MV-4-11 (cell line): ENCODE measurements around the gene SAMHD1.
"Not testable (repeated sequence)": the region's sequence is repeated elsewhere in the genome, so short reads cannot be mapped to it uniquely, and the experiment has no call there.

Source experiments
- DNase-seq: peaks from one replicate; lab custom pipeline; 2025; lab: John Stamatoyannopoulos, UW

SAMHD1 gene

GRCh38 chr20:36956016-36956415, 4.5 kb upstream of the SAMHD1 start:
- DNase-seq = no peak

GRCh38 chr20:36951979-36952738, 651 bp upstream of the SAMHD1 start:
- no peak for DNase-seq

DNA sequence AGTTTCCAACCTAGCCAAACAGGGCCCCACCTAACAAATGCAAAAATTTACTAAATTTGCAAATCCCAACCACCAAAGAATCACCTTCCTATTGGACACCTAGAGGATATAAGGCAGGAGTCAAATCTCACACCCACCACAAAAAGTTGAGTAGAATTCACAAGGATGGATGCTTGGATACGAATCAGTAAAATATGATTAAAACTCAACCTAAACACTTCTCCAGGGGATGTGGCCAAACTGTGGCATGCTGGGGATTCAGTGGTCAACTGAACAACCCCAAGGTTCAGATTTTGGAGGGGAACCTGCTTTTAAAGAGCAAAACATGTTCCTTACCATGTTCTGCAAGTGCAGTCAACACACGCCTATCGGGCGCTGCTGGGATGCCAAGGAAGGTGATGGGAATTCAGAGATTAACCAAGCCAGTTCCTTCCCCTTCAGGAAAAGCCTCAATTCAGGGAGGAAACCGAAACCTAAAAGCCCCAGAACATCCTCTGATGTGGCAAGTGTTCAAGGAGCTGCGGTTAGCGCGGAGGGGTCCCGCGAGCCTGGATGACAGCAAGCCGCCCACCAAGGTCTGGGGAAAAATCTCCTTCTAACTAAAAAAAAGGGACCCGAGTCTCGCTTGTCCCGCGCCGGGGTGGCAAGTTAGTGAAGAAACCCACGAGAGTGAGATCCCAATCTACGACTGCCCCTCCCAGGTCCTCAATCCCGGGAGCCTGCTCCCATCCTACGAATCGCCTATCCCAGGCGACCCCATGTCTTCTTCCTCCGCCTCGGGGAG, 902 bp downstream of the SAMHD1 start:
- peak; percentile 75 for DNase-seq

DNA sequence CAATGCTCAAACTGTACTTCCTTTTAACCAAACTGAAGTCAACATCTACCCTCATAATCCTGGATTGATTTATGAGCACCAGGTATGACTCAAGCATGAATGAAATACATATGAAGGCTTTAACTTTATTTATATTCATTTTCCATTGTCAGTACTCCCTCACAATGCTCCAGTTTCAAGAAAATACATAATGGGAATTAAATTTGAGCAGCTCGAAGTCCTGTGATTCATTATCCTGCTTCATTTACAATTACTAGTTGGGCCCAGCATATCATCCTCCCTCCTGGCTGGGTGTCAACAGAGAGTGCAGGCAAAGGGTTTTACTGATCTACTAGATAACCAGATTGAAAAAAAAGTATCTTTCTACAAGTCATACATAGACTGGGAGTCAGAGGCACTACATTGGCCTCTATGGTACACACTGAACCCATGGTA, 10.1 kb downstream of the SAMHD1 start:
- peak; percentile 31 for DNase-seq

DNA sequence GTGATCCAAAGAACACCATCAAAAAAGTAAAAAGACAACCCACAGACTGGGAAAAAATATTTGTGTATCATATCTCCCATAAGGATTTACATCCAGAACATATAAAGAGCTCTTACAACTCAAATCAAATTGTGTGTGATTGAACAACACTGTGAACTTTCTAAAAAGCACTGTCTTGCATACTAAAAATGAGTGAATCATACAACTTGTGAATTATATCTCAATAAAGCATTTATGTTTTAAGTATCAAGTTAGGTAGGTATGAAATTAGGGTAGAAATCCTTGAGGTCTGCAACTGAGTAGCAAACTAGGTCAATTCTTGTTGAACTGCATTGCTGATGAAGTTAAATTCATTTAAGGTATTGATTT, 14.1 kb downstream of the SAMHD1 start:
- no peak for DNase-seq

DNA sequence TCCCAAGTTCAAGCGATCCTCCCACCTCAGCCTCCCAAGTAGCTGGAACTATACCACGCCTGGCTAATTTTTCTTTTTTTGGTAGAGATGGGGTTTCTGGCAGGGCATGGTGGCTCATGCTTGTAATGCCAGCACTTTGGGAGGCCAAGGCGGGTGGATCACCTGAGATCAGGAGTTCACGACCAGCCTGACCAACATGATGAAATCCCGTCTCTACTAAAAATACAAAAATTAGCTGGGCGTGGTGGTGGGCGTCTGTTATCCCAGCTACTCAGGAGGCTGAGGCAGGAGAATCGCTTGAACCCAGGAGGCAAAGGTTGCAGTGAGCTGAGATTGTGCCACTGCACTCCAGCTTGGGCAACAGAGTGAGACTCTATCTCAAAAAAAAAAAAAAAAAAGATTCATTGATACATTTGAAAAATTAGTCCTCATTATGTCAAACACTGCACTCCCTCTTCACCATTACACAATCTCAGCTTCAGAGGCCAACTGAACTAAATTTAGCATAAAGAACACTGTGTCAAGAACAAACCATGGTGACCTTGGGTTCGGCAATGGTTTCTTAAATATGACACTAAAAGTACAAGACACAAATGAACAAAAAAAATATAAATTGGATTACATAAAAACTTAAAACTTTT, 14.6 kb downstream of the SAMHD1 start:
- not testable (repeated sequence) for DNase-seq

DNA sequence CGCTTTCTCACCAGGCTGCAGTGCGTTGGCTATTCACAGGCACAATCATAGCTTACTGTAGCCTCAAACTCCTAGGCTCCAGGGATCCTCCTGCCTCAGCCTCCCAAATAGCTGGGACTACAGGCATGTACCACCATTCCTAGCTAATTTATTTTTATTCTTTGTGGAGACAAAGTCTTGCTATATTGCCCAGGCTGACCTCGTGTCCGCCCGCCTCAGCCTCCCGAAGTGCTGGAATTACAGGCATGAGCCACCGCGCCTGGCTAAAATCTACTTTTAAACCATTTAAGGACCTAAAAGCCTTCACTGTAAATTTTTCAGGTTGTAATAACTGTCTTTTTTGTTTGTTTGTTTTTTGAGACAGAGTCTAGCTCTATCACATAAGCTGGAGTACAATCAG, 15.2 kb downstream of the SAMHD1 start:
- no peak for DNase-seq

DNA sequence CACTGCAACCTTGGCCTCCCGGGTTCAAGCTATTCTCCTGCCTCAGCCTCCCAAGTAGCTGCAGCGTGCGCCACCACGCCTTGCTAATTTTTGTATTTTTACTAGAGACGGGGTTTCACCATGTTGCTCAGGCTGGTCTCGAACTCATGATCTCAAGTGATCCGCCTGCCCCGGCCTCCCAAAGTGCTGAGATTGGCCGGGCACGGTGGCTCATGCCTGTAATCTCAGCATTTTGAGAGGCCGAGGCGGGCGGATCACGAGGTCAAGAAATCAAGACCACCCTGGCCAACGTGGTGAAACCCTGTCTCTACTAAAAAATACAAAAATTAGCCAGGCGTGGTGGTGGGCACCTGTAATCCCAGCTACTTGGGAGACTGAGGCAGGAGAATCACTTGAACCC, 17.9 kb downstream of the SAMHD1 start:
- not testable (repeated sequence) for DNase-seq

GRCh38 chr20:36932476-36933426, 18.8 kb downstream of the SAMHD1 start:
- DNase-seq = no peak

DNA sequence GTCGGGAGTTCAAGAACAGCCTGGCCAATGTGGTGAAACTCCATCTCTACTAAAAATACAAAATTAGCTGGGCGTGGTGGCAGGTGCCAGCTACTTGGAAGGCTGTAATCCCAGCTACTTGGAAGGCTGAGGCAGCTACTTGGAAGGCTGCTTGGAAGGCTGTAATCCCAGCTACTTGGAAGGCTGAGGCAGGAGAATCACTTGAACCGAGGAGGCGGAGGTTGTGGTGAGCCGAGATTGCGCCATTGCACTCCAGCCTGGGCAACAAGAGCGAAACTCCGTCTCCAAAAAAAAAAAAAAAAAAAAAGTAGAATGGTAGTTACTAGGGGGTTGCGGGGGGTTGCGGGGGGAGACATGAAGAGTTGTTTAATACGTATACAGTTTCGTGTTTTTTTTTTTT, 19.4 kb downstream of the SAMHD1 start:
- DNase-seq = not testable (repeated sequence)

DNA sequence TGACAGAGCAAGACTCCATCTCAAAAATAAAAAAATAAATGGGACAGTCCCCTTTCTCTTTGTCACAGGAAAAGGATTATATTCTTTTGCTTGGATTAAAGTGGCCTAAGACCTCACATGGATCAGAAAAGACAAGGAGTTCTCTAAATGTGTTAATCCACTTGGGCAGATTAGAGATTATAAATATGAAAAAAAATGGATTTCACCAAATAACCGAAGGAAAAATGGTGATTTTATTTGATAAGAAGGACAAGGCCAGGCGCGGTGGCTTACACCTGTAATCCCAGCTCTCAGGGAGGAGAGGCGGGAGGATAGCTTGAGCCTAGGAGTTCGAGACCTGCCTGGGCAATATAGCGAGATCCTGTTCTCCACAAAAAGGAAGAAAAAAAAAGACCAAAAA, 21.8 kb downstream of the SAMHD1 start:
- DNase-seq = no peak

GRCh38 chr20:36929290-36929689, 22.2 kb downstream of the SAMHD1 start:
- DNase-seq = peak; percentile 66

- no peak for DNase-seq
Measured at GRCh38 chr20:36927704-36928103, 23.8 kb downstream of the SAMHD1 start.

DNA sequence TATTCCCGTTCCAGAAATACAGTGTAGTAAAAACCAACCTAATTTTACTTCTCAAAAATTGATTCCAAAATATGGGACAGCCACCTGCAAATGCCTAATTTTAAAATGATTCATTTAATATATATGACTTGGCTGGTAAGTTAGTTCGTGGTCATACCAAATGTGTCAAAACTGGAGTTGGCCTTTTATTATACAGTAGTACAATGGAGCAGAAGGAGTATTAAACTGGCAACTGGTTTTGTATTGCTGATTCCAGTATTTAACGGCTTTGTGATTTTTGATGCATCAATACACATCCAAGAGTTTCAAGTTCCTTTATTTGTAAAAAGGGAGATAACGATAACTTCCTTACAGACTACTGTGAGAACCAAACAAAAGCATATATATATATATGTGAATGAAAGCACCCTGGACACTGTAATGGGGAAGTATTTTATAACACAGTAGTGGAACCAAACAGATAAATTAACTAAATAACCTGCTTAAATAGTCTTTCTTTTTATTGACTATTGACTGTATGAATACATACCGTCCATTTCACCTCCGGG, 24.8 kb downstream of the SAMHD1 start:
- DNase-seq = peak; percentile 62

DNA sequence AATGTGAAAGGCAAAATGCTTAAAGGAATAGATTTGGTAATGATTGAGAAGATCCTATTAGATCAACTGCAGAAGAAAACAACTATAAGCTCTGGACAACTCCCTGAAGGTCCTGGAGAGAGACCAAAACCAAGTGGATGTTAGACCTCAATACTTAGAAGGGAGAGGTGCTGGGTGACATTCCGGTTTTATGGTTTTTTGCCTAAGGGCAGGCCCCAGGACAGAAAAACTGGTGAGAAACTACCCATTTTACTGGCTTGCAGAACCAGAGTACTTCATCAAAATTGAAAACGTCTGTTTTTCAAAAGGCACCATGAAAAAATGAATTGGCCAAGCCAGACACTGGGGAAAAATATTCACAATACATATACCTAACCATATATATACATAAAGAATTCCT, 26.3 kb downstream of the SAMHD1 start:
- no peak for DNase-seq

- DNase-seq = no peak
Measured at GRCh38 chr20:36924167-36925045, 27.1 kb downstream of the SAMHD1 start.

DNA sequence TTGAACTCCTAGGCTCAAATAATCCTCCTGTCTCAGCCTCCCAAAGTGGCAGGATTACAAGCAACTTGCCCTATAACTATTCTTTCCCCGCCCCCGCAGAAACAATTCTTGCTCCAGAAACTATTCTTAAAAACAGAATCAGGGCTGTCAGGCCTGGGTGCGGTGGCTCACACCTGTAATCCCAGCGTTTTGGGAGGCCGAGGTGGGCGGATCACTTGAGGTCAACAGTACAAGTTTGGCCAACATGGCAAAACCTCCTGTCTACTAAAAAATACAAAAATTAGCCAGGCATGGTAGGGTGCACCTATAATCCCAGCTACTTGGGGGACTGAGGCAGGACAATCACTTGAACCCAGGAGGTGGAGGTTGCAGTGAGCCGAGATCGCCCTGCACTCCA, 31.2 kb downstream of the SAMHD1 start:
- no peak for DNase-seq

- DNase-seq = peak; percentile 44
Measured at GRCh38 chr20:36919715-36920333, 31.7 kb downstream of the SAMHD1 start.

DNA sequence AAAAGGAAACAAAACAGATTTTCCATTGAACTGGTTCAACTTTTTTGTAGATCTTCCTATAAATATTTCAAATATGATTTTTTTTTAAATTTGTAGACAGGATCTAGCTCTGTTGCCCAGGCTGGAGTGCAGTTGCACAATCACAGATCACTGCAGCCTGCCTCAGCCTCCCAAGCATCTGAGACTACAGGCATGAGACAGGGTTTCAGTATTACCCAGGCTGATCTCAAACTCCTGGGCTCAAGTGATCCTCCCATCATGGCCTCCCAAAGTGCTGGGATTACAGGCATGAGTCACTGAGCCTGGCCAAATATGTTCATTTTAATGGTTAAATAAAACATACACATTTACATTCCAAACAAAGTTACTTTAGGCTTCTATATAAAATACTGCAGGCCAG, 33.6 kb downstream of the SAMHD1 start:
- no peak for DNase-seq

- no peak for DNase-seq
Measured at GRCh38 chr20:36917240-36917639, 34.3 kb downstream of the SAMHD1 start.
